K562 (cell line): ENCODE data around the gene PPIH. TPM values are rescaled to one million over a fixed set of nuclear protein-coding genes. Genes with fewer than 3 reads are reported as not detected.

ENCODE experiments used
- ATAC-seq: fragments of 200-7000 bp; cut with Tn5 transposase; 3 replicates; pipeline ENCODE4 v1.9.1; 2020; ENCODE audit warnings: moderate library complexity
- Bru-seq: library from RNA; stranded (reverse); fragments of 400-500 nt; gene quantifications from one replicate; lab custom pipeline; 2021; lab: Mats Ljungman, UMichigan
- BruChase-seq, 2 experiments: library from RNA; stranded (reverse); fragments of 400-500 nt; gene quantifications; one replicate each; lab custom pipeline; 2021; lab: Mats Ljungman, UMichigan
- BruUV-seq: library from RNA; stranded (reverse); fragments of 400-500 nt; replicated peaks from 2 replicates; lab custom pipeline; 2021; lab: Mats Ljungman, UMichigan
- CTCF ChIA-PET: fragments of 300-600 bp; formaldehyde crosslinking; extraction: SDS; loops from one replicate; lab custom pipeline; 2021; ENCODE audit warnings: low intra/inter-chr PET ratio; lab: Yijun Ruan, JAX
- POLR2A ChIA-PET: fragments of 300-600, 350-650 bp; sonication (Branson Sonifier 250); formaldehyde crosslinking; extraction: SDS; loops from one replicate; lab custom pipeline; 2021; ENCODE audit warnings: antibody characterized with exemption, inconsistent platforms; lab: Yijun Ruan, JAX
- DNase-seq, 4 experiments: peaks; one replicate each; pipeline versions ENCODE4 v3.0.0 to v3.0.0-alpha.2; 2011 to 2018; ENCODE audit warnings: low spot score in 3 of 4, mixed read lengths in 3 of 4; ENCODE audit errors: extremely low read depth in 1 of 4
- FAIRE-seq: peaks from 2 replicates; lab custom pipeline; 2011; peaks lifted over from hg19 to GRCh38; lab: Jason Lieb, UNC
- H2AFZ ChIP-seq: 2 replicates; pipeline ENCODE4 v1.6.0; 2011; ENCODE audit warnings: low read depth, low read length, control low read depth, inconsistent platforms
- H3K27ac ChIP-seq: fragments of 200-600 bp; 3 replicates; pipeline ENCODE4 v1.8.0; 2011; ENCODE audit warnings: low read depth, mild to moderate bottlenecking, control low read depth, inconsistent platforms, low read length, moderate library complexity, mixed read lengths; ENCODE audit errors: extremely low read depth
- H3K27me3 ChIP-seq, 2 experiments: fragments of 300-600 bp in 1 of 2; 2 replicates in 1 of 2; 3 replicates in 1 of 2; pipeline versions ENCODE4 v1.6.0 to v1.8.0; 2011; ENCODE audit warnings: inconsistent platforms in 2 of 2, low read length in 2 of 2, mild to moderate bottlenecking in 1 of 2, mixed read lengths in 1 of 2, moderate library complexity in 1 of 2; ENCODE audit not compliant: control insufficient read depth in 2 of 2, insufficient read depth in 2 of 2
- H3K36me3 ChIP-seq: fragments of 300-600 bp; 3 replicates; pipeline ENCODE4 v1.8.0; 2011; ENCODE audit warnings: mild to moderate bottlenecking, low read length, inconsistent platforms; ENCODE audit not compliant: control insufficient read depth, insufficient read depth
- H3K4me1 ChIP-seq, 2 experiments: fragments of 200-600 bp in 1 of 2; replicated peaks in 1 of 2; 2 replicates in 1 of 2; 3 replicates in 1 of 2; pipeline versions ENCODE4 v1.5.1 to v1.8.0; 2011; ENCODE audit warnings: inconsistent platforms in 2 of 2, low read length in 2 of 2, mild to moderate bottlenecking in 1 of 2, mixed read lengths in 1 of 2, moderate library complexity in 1 of 2; ENCODE audit not compliant: control insufficient read depth in 2 of 2, insufficient read depth in 2 of 2
- H3K4me2 ChIP-seq: 2 replicates; pipeline ENCODE4 v1.6.1; 2011; ENCODE audit warnings: low read length, control low read depth, inconsistent platforms, mixed read lengths; ENCODE audit not compliant: insufficient read depth
- H3K4me3 ChIP-seq: fragments of 200-600 bp; sonication (generic), shearing (Covaris generic); 2 replicates; pipeline ENCODE4 v1.5.1; 2016; ENCODE audit warnings: control low read depth, inconsistent platforms
- H3K79me2 ChIP-seq: fragments of 200-600 bp; 3 replicates; pipeline ENCODE4 v1.8.0; 2011; ENCODE audit warnings: low read length, inconsistent platforms; ENCODE audit not compliant: control insufficient read depth, insufficient read depth
- H3K9ac ChIP-seq, 2 experiments: 2 replicates each; pipeline versions ENCODE4 v1.6.0 to v1.6.1; 2011; ENCODE audit warnings: low read depth in 2 of 2, low read length in 2 of 2, control low read depth in 1 of 2, inconsistent platforms in 1 of 2, mild to moderate bottlenecking in 1 of 2, mixed read lengths in 1 of 2; ENCODE audit not compliant: insufficient read depth in 1 of 2
- H3K9me1 ChIP-seq: one replicate; pipeline ENCODE4 v1.6.0; 2011; ENCODE audit warnings: inconsistent platforms, mild to moderate bottlenecking, low read length, moderate library complexity; ENCODE audit not compliant: control insufficient read depth, insufficient read depth
- H3K9me3 ChIP-seq: replicated peaks from 2 replicates; pipeline ENCODE4 v1.5.1; 2011; ENCODE audit warnings: low read depth, low read length, inconsistent platforms; ENCODE audit not compliant: control insufficient read depth, insufficient read depth
- H4K20me1 ChIP-seq: replicated peaks from 2 replicates; pipeline ENCODE4 v1.6.1; 2011; ENCODE audit warnings: low read length, inconsistent platforms, mixed read lengths; ENCODE audit not compliant: control insufficient read depth, insufficient read depth
- ARID2 ChIP-seq: fragments of 450-650 bp; IDR thresholded peaks from 2 replicates; pipeline ENCODE4 v1.6.1; 2017; ENCODE audit warnings: antibody characterized with exemption, mild to moderate bottlenecking
- EGR1 ChIP-seq: fragments of 450-650 bp; conservative IDR thresholded peaks from 2 replicates; pipeline ENCODE4 v1.6.1; 2017; ENCODE audit warnings: mild to moderate bottlenecking
- FOXA1 ChIP-seq: fragments of 450-650 bp; IDR thresholded peaks from 2 replicates; pipeline ENCODE4 v1.6.1; 2016; ENCODE audit warnings: mild to moderate bottlenecking, borderline replicate concordance
- HSF4 ChIP-seq: fragments of 250-450 bp; sonication (Bioruptor Pico); IDR thresholded peaks from 2 replicates; pipeline ENCODE4 v2.1.2; 2022; ENCODE audit warnings: mild to moderate bottlenecking, moderate library complexity, borderline replicate concordance
- NONO ChIP-seq, 2 experiments: fragments of 200-400 bp in 1 of 2; fragments of 450-650 bp in 1 of 2; formaldehyde crosslinking in 1 of 2; IDR thresholded peaks; 2 replicates each; pipeline ENCODE4 v1.6.1; 2017; ENCODE audit warnings: low read depth in 2 of 2, mild to moderate bottlenecking in 2 of 2, moderate library complexity in 2 of 2, low read length in 1 of 2
- PCBP1 ChIP-seq: fragments of 200-400 bp; formaldehyde crosslinking; IDR thresholded peaks from 2 replicates; pipeline ENCODE4 v1.6.1; 2018; ENCODE audit warnings: mild to moderate bottlenecking, low read depth, low read length; ENCODE audit not compliant: poor library complexity, severe bottlenecking
- RBM25 ChIP-seq: fragments of 200-400 bp; formaldehyde crosslinking; IDR thresholded peaks from 2 replicates; pipeline ENCODE4 v1.6.1; 2018; ENCODE audit warnings: low read length, low read depth, moderate library complexity; ENCODE audit not compliant: severe bottlenecking
- ZNF253 ChIP-seq: fragments of 250-450 bp; sonication (Bioruptor Pico); conservative IDR thresholded peaks from 2 replicates; pipeline ENCODE4 v1.6.1; 2021; ENCODE audit warnings: mild to moderate bottlenecking
- ZSCAN29 ChIP-seq: fragments of 450-650 bp; IDR thresholded peaks from 2 replicates; pipeline ENCODE4 v1.6.1; 2017
- WGBS: fragments of 100-300 bp; shearing (Covaris generic); methylation state at CpG from one replicate; pipeline ENCODE4 v1.1.6; 2016; ENCODE audit warnings: low coverage, mixed read lengths; ENCODE audit not compliant: insufficient coverage; ENCODE audit errors: missing lambda C conversion rate; 5-methylcytosine and 5-hydroxymethylcytosine counted together
- in situ Hi-C: fragments of 300-500 bp; cut with MboI; formaldehyde crosslinking; loops from 4 replicates; pipeline ENCODE4 v1.15.0; 2018; ENCODE audit warnings: inconsistent platforms, mixed read lengths
- intact Hi-C: fragments of 100-400 bp; cut with micrococcal nuclease; formaldehyde crosslinking; loops from 2 replicates; pipeline ENCODE4 v1.14.2; 2022
- long read RNA-seq, 3 experiments: library from polyadenylated mRNA in 2 of 3; library from RNA in 1 of 3; unstranded in 2 of 3; stranded (forward) in 1 of 3; transcript quantifications; one replicate each; pipeline ENCODE4 v2.0.0, GENCODE V29; 2019 to 2022
- polyA minus RNA-seq, 3 experiments: library from RNA; depleted of rRNA, polyadenylated mRNA; stranded (reverse); fragments of >200 nt; gene quantifications; 2 replicates each; pipeline ENCODE4 v1.2.3, GENCODE V29; 2011
- polyA plus RNA-seq, 8 experiments: library from polyadenylated mRNA; depleted of rRNA in 4 of 8; stranded (reverse) in 5 of 8; unstranded in 3 of 8; fragments of >200 nt; fragmentation: Nextera tagmentation in 2 of 8; fragmentation: Illumina TruSeq in 1 of 8; extraction: Ambion mirVana in 2 of 8; extraction: Trizol in 1 of 8; gene quantifications; 2 replicates each; pipeline versions ENCODE4 v1.2.1 to v1.2.3, GENCODE V29; 2011 to 2014; ENCODE audit warnings: inconsistent platforms in 1 of 8, missing spikeins in 1 of 8
- total RNA-seq, 7 experiments: library from RNA; depleted of rRNA in 6 of 7; stranded (reverse); fragments of >200 nt in 6 of 7; fragmentation: Illumina TruSeq in 2 of 7; extraction: Trizol in 2 of 7; gene quantifications; 2 replicates each; pipeline versions ENCODE4 v1.2.1 to v1.2.3, GENCODE V29; 2011 to 2021; ENCODE audit warnings: low replicate concordance in 1 of 7
- TF ChIP-seq, protein P1 (sequence below): sonication (generic); formaldehyde crosslinking; IDR thresholded peaks from 2 replicates; pipeline ENCODE4 v1.8.0; 2022; ENCODE audit warnings: mild to moderate bottlenecking, missing genetic modification reagents, borderline replicate concordance
- TF ChIP-seq, protein P2 (sequence below): fragments of 450-650 bp; formaldehyde crosslinking; IDR thresholded peaks from 2 replicates; pipeline ENCODE4 v1.4.0; 2020; ENCODE audit warnings: mild to moderate bottlenecking, moderate library complexity

Gene PPIH
- total RNA-seq (2011; cell fraction: chromatin; rRNA removed; ENCODE audit: low replicate concordance) = 75.0 and 80.3 TPM in 2 replicates
- 68.6 and 71.4 TPM in 2 replicates for total RNA-seq (2011; cell fraction: nucleolus; rRNA removed)
- 71.1 and 74.3 TPM in 2 replicates for total RNA-seq (2011; cell fraction: nucleoplasm; rRNA removed)
- total RNA-seq (2014; rRNA removed) = 193 and 231 TPM in 2 replicates
- 277 and 303 TPM in 2 replicates for total RNA-seq (2014; rRNA removed; fragmentation: Illumina TruSeq; extraction: Trizol)
- 287 and 304 TPM in 2 replicates for total RNA-seq (2015; rRNA removed; fragmentation: Illumina TruSeq; extraction: Trizol)
- 197 and 199 TPM in 2 replicates for total RNA-seq (2021)
- polyA plus RNA-seq (2011; rRNA removed) = 269 and 324 TPM in 2 replicates
- polyA plus RNA-seq (2011; cell fraction: cytosol; rRNA removed) = 135 and 372 TPM in 2 replicates
- polyA plus RNA-seq (2011; cell fraction: nucleus; rRNA removed) = 78.2 and 125 TPM in 2 replicates
- polyA plus RNA-seq (2012) = 133 and 272 TPM in 2 replicates
- 417 and 450 TPM in 2 replicates for polyA plus RNA-seq (2014; fragmentation: Illumina TruSeq; extraction: Trizol)
- 100 to 1,000 TPM; 221 to 265 TPM for polyA plus RNA-seq (2014; fragmentation: Nextera tagmentation; extraction: Ambion mirVana)
- polyA plus RNA-seq (2014; rRNA removed) = 434 and 470 TPM in 2 replicates
- 136 and 141 TPM in 2 replicates for polyA minus RNA-seq (2011; rRNA and poly(A)+ RNA removed)
- polyA minus RNA-seq (2011; cell fraction: cytosol; rRNA and poly(A)+ RNA removed) = 47.2 and 68.5 TPM in 2 replicates
- polyA minus RNA-seq (2011; cell fraction: nucleus; rRNA and poly(A)+ RNA removed) = 51.0 and 84.4 TPM in 2 replicates
- Bru-seq, nascent RNA = percentile 95 among the genes with signal in this experiment
- percentile 95 among the genes with signal in this experiment for BruChase-seq, experiment 1, labeled RNA remaining after a 2-hour chase
- BruChase-seq, experiment 2, labeled RNA remaining after a 6-hour chase = percentile 92 among the genes with signal in this experiment
- long read RNA-seq, experiment 1, transcript PPIH-201 (10 exons, 752 nt) = major isoform, 83 of 675 reads
- long read RNA-seq, experiment 1, partial matches to known transcripts = 580 of 675 reads
- long read RNA-seq, experiment 1, other reads (novel, unspliced or antisense) = 12 of 675 reads
- long read RNA-seq, experiment 2, transcript PPIH-201 (10 exons, 752 nt) = major isoform, 74 of 167 reads
- long read RNA-seq, experiment 2, partial matches to known transcripts = 16 of 167 reads
- long read RNA-seq, experiment 2, other reads (novel, unspliced or antisense) = 77 of 167 reads
- long read RNA-seq, experiment 3, transcript PPIH-201 (10 exons, 752 nt) = major isoform, 115 of 136 reads
- long read RNA-seq, experiment 3, partial matches to known transcripts = 1 of 136 reads
- long read RNA-seq, experiment 3, other reads (novel, unspliced or antisense) = 20 of 136 reads

DNA sequence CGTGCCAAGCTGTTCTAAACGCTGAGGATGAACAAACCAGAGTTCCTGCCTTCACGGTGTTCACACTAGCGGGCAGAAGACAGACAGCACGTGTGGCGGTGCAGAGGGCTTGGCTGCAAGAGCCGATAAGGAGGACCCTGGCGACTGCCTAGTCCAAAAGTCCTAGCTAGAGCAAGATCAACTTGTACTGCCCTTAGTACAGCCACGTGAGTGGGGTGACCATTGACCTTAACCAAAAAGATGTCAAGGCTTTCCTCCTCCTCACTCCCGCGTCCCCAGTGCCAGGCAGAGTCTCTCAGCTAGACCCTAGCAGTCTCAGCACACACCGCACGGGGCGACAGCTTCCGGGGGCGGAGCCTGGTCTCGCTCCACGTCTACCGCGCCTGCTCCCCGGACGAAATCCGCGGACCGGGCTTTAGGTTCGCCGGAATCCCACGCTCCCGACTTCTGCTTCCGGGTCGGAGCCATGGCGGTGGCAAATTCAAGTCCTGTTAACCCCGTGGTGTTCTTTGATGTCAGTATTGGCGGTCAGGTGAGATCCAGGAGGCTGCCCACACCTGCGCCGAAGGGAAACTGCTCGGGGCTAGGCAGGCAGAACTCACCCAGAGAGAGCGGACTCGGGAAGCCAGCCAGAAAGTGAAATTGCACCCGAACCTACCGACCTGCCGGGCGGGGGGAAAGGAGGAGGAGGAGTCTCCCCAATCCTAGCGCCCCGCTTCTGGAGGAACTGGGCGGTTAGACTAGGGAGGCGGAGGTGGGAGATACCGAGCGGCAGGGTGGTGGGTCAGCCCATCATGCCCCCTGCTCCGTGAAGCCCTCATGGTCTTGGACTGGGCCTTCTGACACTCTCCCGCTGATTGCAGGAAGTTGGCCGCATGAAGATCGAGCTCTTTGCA, at the start of gene PPIH:
TSS of gene PPIH (plus strand) at position 443 of the 896 bp plus-strand sequence. CDS start at position 467, 24 bp downstream.
- FAIRE-seq (peak; percentile 93), ATAC-seq (peak; percentile 99), DNase-seq (peak; percentile 95 to 98 (median 96))
- Histone ChIP-seq H2AFZ (peak within 1 kb of the TSS; percentile 98), H3K36me3 (peaks cover 40% of the 10 kb centered on the region), H3K79me2 (peaks cover 48% of the 10 kb centered on the region), H3K4me3 (peak within 1 kb of the TSS; percentile 58), H3K4me1 (peaks cover 0 to 16% of the 10 kb centered on the region in 2 experiments), H4K20me1 (no peaks in the 10 kb centered on the region), H3K27me3 (no peaks in the 10 kb centered on the region), H3K9me1 (no peaks in the 10 kb centered on the region), H3K9me3 (no peaks in the 10 kb centered on the region), H3K4me2 (peak within 1 kb of the TSS; percentile 99), H3K9ac (peak within 1 kb of the TSS; percentile 91 to 99), H3K27ac (peak within 1 kb of the TSS; percentile 86)
- intact Hi-C loops = loop anchor here (1.0 kb wide), 1 partner anchor 24 kb away; the partner anchor contains the start of gene YBX1
- ChIA-PET CTCF (interaction anchor here (0.5 kb wide), 1 partner anchor 38 kb away, joined by 7 read pairs; no protein-coding TSS in a partner anchor), POLR2A (interaction anchor here (0.5 to 2.7 kb wide), 18 partner anchors 8 to 1522 kb away, joined by 3 to 27 read pairs (median 3); partner anchors contain the start of gene YBX1)
- in situ Hi-C loops = no loop called here
- BruUV-seq = TSS peak; percentile 71
- 2% methylated on average over 53 of the region's 53 CpGs for WGBS
- TF ChIP-seq HSF4 (CRISPR knock-in tag) (no peak), ARID2 (no peak), FOXA1 (no peak), ZSCAN29 (no peak), ZNF253 (no peak), EGR1 (peak; percentile 84), PCBP1 (no peak), RBM25 (no peak), NONO (IDR thresholded peaks at IDR 0.05; ENCODE audit: low read depth in 2 of 2, low read length in 1 of 2) (no peak)
- TF ChIP-seq, protein P1, sequence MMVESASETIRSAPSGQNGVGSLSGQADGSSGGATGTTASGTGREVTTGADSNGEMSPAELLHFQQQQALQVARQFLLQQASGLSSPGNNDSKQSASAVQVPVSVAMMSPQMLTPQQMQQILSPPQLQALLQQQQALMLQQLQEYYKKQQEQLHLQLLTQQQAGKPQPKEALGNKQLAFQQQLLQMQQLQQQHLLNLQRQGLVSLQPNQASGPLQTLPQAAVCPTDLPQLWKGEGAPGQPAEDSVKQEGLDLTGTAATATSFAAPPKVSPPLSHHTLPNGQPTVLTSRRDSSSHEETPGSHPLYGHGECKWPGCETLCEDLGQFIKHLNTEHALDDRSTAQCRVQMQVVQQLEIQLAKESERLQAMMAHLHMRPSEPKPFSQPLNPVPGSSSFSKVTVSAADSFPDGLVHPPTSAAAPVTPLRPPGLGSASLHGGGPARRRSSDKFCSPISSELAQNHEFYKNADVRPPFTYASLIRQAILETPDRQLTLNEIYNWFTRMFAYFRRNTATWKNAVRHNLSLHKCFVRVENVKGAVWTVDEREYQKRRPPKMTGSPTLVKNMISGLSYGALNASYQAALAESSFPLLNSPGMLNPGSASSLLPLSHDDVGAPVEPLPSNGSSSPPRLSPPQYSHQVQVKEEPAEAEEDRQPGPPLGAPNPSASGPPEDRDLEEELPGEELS = no peak; the same call in 1 of the 2 replicates
- TF ChIP-seq, protein P2, sequence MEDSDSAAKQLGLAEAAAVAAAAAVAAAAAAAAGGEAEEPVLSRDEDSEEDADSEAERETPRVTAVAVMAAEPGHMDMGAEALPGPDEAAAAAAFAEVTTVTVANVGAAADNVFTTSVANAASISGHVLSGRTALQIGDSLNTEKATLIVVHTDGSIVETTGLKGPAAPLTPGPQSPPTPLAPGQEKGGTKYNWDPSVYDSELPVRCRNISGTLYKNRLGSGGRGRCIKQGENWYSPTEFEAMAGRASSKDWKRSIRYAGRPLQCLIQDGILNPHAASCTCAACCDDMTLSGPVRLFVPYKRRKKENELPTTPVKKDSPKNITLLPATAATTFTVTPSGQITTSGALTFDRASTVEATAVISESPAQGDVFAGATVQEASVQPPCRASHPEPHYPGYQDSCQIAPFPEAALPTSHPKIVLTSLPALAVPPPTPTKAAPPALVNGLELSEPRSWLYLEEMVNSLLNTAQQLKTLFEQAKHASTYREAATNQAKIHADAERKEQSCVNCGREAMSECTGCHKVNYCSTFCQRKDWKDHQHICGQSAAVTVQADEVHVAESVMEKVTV = no peak
